K562 (cell line): ENCODE measurements around the gene TPX2. TPM values are rescaled to one million over a fixed set of nuclear protein-coding genes. Genes with fewer than 3 reads are reported as not detected.

Experiments
- CHAMP1 ChIP-seq: fragments of 450-650 bp; IDR thresholded peaks from 2 replicates; pipeline ENCODE4 v1.6.1; 2016; ENCODE audit warnings: mild to moderate bottlenecking
- HINFP ChIP-seq: fragments of 450-650 bp; conservative IDR thresholded peaks from 2 replicates; pipeline ENCODE4 v1.6.1; 2016; ENCODE audit warnings: missing genetic modification characterization, low read depth, mild to moderate bottlenecking, control low read depth, missing compliant biosample characterization
- JUND ChIP-seq, 2 experiments: IDR thresholded peaks; 2 replicates in 1 of 2; 3 replicates in 1 of 2; pipeline ENCODE4 v1.6.1; 2011; ENCODE audit warnings: borderline replicate concordance in 2 of 2, low read depth in 2 of 2, low read length in 2 of 2, improper control_type of control experiment in 1 of 2, missing biosample characterization in 1 of 2, missing genetic modification characterization in 1 of 2, missing genetic modification reagents in 1 of 2
- NR2C2 ChIP-seq, 2 experiments: fragments of 200-800 bp in 1 of 2; sonication (Bioruptor generic) in 1 of 2; sonication (generic) in 1 of 2; formaldehyde crosslinking in 1 of 2; IDR thresholded peaks; 2 replicates each; pipeline versions ENCODE4 v1.6.1 to v1.8.0; 2016 to 2022; ENCODE audit warnings: mild to moderate bottlenecking in 1 of 2, missing compliant biosample characterization in 1 of 2, missing genetic modification characterization in 1 of 2, missing genetic modification reagents in 1 of 2
- ZFP1 ChIP-seq: fragments of 450-650 bp; formaldehyde crosslinking; IDR thresholded peaks from 2 replicates; pipeline ENCODE4 v1.4.0; 2020; ENCODE audit warnings: mild to moderate bottlenecking, mixed read lengths
- ZHX1 ChIP-seq: fragments of 150-350 bp; conservative IDR thresholded peaks from 2 replicates; pipeline ENCODE4 v1.6.1; 2014; ENCODE audit warnings: low read length
- polyA plus RNA-seq, 8 experiments: library from polyadenylated mRNA; depleted of rRNA in 4 of 8; stranded (reverse) in 5 of 8; unstranded in 3 of 8; fragments of >200 nt; fragmentation: Nextera tagmentation in 2 of 8; fragmentation: Illumina TruSeq in 1 of 8; extraction: Ambion mirVana in 2 of 8; extraction: Trizol in 1 of 8; gene quantifications; 2 replicates each; pipeline versions ENCODE4 v1.2.1 to v1.2.3, GENCODE V29; 2011 to 2014; ENCODE audit warnings: inconsistent platforms in 1 of 8, missing spikeins in 1 of 8
- total RNA-seq, 7 experiments: library from RNA; depleted of rRNA in 6 of 7; stranded (reverse); fragments of >200 nt in 6 of 7; fragmentation: Illumina TruSeq in 2 of 7; extraction: Trizol in 2 of 7; gene quantifications; 2 replicates each; pipeline versions ENCODE4 v1.2.1 to v1.2.3, GENCODE V29; 2011 to 2021; ENCODE audit warnings: low replicate concordance in 1 of 7
- TF ChIP-seq, protein P1 (sequence below), 3 experiments: IDR thresholded peaks in 2 of 3; conservative IDR thresholded peaks in 1 of 3; 2 replicates each; pipeline ENCODE4 v1.5.1; 2011 to 2012; ENCODE audit warnings: low read length in 3 of 3, mild to moderate bottlenecking in 3 of 3, control low read depth in 2 of 3, improper control_type of control experiment in 1 of 3, inconsistent platforms in 1 of 3, low read depth in 1 of 3, mixed read lengths in 1 of 3, moderate library complexity in 1 of 3; ENCODE audit not compliant: insufficient read depth in 2 of 3
- TF ChIP-seq, protein P2 (sequence below): IDR thresholded peaks from 2 replicates; pipeline ENCODE4 v1.6.1; 2011; ENCODE audit warnings: borderline replicate concordance, low read depth, mild to moderate bottlenecking, moderate library complexity, low read length; ENCODE audit not compliant: insufficient read depth, poor library complexity, severe bottlenecking

The TPX2 gene
- total and polyA plus RNA-seq, 9 of the 15 experiments (the other 6 are each of a cell fraction or from before 2014, with no cell fraction given): 48.0 to 241 (median 133) TPM

DNA sequence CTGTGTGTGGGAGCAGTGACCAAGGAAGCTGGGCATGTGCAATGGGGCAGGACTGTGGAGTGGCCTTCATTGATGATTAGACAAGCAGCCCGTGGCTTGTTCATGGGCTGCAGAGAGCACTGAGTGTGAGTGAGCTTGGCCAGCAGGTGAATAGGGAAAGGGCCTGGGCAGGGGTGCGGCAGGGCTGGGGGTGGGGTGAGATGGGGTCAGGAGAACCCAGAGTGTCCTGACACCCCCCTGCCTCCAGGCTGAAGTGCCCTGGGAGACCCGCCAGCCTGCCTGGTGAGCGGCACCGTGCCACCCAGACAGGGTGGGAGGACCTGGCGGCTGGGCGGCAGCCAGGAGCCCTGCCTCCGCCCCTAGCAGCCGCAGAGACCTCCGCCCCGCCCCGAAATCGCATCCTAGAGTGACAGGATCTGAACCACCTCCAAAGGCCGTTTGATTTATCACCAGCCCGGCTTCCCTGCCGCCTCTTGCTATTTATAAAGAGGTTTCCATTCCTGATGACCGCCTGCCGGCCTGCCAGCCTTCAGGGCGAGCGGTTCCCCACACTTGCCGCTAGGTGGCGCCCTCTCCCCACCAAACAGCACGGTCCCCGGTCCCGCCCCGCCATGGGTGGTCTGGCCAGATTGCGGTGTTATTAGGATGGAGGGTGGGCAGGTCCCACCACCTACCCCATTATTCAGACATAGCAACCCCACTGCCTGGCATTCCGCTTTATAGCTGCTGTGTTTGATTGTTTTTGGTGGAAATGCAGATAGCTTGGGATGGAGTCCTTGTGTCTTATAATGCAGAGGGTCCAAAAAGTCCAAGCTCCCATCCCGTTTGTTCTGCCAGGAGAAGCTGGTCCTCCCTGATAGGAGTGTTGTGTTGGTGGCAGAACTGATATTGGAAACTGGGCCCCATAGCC, 83.6 kb downstream of the TPX2 start (continued):
- TF ChIP-seq ZFP1 (CRISPR knock-in tag): no peak
- TF ChIP-seq, protein P1, sequence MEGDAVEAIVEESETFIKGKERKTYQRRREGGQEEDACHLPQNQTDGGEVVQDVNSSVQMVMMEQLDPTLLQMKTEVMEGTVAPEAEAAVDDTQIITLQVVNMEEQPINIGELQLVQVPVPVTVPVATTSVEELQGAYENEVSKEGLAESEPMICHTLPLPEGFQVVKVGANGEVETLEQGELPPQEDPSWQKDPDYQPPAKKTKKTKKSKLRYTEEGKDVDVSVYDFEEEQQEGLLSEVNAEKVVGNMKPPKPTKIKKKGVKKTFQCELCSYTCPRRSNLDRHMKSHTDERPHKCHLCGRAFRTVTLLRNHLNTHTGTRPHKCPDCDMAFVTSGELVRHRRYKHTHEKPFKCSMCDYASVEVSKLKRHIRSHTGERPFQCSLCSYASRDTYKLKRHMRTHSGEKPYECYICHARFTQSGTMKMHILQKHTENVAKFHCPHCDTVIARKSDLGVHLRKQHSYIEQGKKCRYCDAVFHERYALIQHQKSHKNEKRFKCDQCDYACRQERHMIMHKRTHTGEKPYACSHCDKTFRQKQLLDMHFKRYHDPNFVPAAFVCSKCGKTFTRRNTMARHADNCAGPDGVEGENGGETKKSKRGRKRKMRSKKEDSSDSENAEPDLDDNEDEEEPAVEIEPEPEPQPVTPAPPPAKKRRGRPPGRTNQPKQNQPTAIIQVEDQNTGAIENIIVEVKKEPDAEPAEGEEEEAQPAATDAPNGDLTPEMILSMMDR (IDR thresholded peaks at IDR 0.05 in 2 of 3, conservative IDR thresholded peaks at IDR 0.05 in 1 of 3; ENCODE audit: insufficient read depth in 2 of 3, low read depth in 1 of 3, low read length in 3 of 3): peak; percentile 90 to 95 (median 95)
- TF ChIP-seq ZHX1: no peak
- TF ChIP-seq NR2C2 (CRISPR knock-in tag; IDR thresholded peaks at IDR 0.05): no peak
- no peak for TF ChIP-seq NR2C2 (tag; IDR thresholded peaks at IDR 0.05)
- TF ChIP-seq HINFP (tag): no peak
- peak; percentile 18; the same call in 1 of the 2 replicates for TF ChIP-seq JUND (IDR thresholded peaks at IDR 0.05; ENCODE audit: borderline replicate concordance, low read depth, low read length)
- no peak for TF ChIP-seq JUND (tag; IDR thresholded peaks at IDR 0.05; ENCODE audit: borderline replicate concordance, low read depth, low read length)
- TF ChIP-seq, protein P2, sequence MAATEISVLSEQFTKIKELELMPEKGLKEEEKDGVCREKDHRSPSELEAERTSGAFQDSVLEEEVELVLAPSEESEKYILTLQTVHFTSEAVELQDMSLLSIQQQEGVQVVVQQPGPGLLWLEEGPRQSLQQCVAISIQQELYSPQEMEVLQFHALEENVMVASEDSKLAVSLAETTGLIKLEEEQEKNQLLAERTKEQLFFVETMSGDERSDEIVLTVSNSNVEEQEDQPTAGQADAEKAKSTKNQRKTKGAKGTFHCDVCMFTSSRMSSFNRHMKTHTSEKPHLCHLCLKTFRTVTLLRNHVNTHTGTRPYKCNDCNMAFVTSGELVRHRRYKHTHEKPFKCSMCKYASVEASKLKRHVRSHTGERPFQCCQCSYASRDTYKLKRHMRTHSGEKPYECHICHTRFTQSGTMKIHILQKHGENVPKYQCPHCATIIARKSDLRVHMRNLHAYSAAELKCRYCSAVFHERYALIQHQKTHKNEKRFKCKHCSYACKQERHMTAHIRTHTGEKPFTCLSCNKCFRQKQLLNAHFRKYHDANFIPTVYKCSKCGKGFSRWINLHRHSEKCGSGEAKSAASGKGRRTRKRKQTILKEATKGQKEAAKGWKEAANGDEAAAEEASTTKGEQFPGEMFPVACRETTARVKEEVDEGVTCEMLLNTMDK: peak; percentile 42
- TF ChIP-seq CHAMP1: no peak
